HepG2 (cell line): Measurements from ENCODE around the gene CHMP1A. TPM values are rescaled to one million over a fixed set of nuclear protein-coding genes. Genes with fewer than 3 reads are reported as not detected.

Experiments
- ARID2 ChIP-seq: sonication (generic); formaldehyde crosslinking; IDR thresholded peaks from 2 replicates; pipeline ENCODE4 v1.8.1; 2022; ENCODE audit warnings: mild to moderate bottlenecking, missing genetic modification reagents, borderline replicate concordance
- BHLHE40 ChIP-seq: IDR thresholded peaks from 2 replicates; pipeline ENCODE4 v1.6.1; 2011; ENCODE audit warnings: low read length, improper control_type of control experiment
- CBX2 ChIP-seq, 2 experiments: fragments of 200-600 bp in 1 of 2; sonication (generic); formaldehyde crosslinking in 1 of 2; IDR thresholded peaks; 2 replicates each; pipeline versions ENCODE4 v1.7.0 to v1.8.1; 2018 to 2022; ENCODE audit warnings: low read depth in 2 of 2, low read length in 1 of 2, mild to moderate bottlenecking in 1 of 2, missing genetic modification reagents in 1 of 2
- CCAR2 ChIP-seq: fragments of 200-400 bp; formaldehyde crosslinking; optimal IDR thresholded peaks from 2 replicates; pipeline ENCODE3; 2018; ENCODE audit warnings: low read depth, mild to moderate bottlenecking, low read length, moderate library complexity
- DMAP1 ChIP-seq: IDR thresholded peaks from 2 replicates; pipeline ENCODE4 v1.6.1; 2016
- GATAD2A ChIP-seq: IDR thresholded peaks from 2 replicates; pipeline ENCODE4 v1.6.1; 2016
- JDP2 ChIP-seq: sonication (generic); formaldehyde crosslinking; IDR thresholded peaks from 2 replicates; pipeline ENCODE4 v1.8.1; 2022; ENCODE audit warnings: missing genetic modification reagents, borderline replicate concordance
- KDM2A ChIP-seq: sonication (generic); formaldehyde crosslinking; IDR thresholded peaks from 2 replicates; pipeline ENCODE4 v1.4.0; 2020; ENCODE audit warnings: low read depth, missing genetic modification reagents, borderline replicate concordance
- KMT2A ChIP-seq: sonication (generic); formaldehyde crosslinking; IDR thresholded peaks from 2 replicates; pipeline ENCODE4 v1.4.0; 2020; ENCODE audit warnings: missing genetic modification reagents
- SP5 ChIP-seq: IDR thresholded peaks from 2 replicates; pipeline ENCODE4 v1.6.1; 2016; ENCODE audit warnings: low read depth, borderline replicate concordance
- TMF1 ChIP-seq: sonication (generic); formaldehyde crosslinking; IDR thresholded peaks from 2 replicates; pipeline ENCODE4 v1.8.1; 2022; ENCODE audit warnings: low read depth, missing genetic modification reagents
- YEATS4 ChIP-seq: sonication (generic); formaldehyde crosslinking; IDR thresholded peaks from 2 replicates; pipeline ENCODE4 v1.4.0; 2020; ENCODE audit warnings: missing genetic modification reagents, borderline replicate concordance
- ZNF296 ChIP-seq: sonication (generic); formaldehyde crosslinking; conservative IDR thresholded peaks from 2 replicates; pipeline ENCODE4 v1.5.0; 2020; ENCODE audit warnings: mild to moderate bottlenecking, missing genetic modification reagents
- ZNF34 ChIP-seq: sonication (generic); formaldehyde crosslinking; IDR thresholded peaks from 2 replicates; pipeline ENCODE4 v1.4.0; 2020; ENCODE audit warnings: mild to moderate bottlenecking, missing genetic modification reagents, borderline replicate concordance
- ZNF563 ChIP-seq: sonication (generic); formaldehyde crosslinking; IDR thresholded peaks from 2 replicates; pipeline ENCODE4 v1.8.0; 2022; ENCODE audit warnings: mild to moderate bottlenecking, moderate library complexity, missing genetic modification reagents
- polyA plus RNA-seq, 8 experiments: library from polyadenylated mRNA; depleted of rRNA in 3 of 8; stranded (reverse) in 7 of 8; unstranded in 1 of 8; fragments of >200 nt; fragmentation: Illumina TruSeq in 4 of 8; extraction: Trizol in 4 of 8; gene quantifications; 2 replicates each; pipeline versions ENCODE4 v1.2.1 to v1.2.3, GENCODE V29; 2011 to 2016; ENCODE audit warnings: low read depth in 4 of 8, missing spikeins in 1 of 8, mixed read lengths in 1 of 8; ENCODE audit not compliant: insufficient read depth in 1 of 8
- total RNA-seq, 5 experiments: library from RNA; depleted of rRNA; stranded (reverse); fragments of >200 nt; fragmentation: Illumina TruSeq; extraction: Trizol; gene quantifications; 2 replicates each; pipeline ENCODE4 v1.2.3, GENCODE V29; 2016; ENCODE audit warnings: low read depth in 1 of 5
- TF ChIP-seq, protein P1 (sequence below): sonication (generic); formaldehyde crosslinking; IDR thresholded peaks from 2 replicates; pipeline ENCODE4 v1.4.0; 2020; ENCODE audit warnings: missing genetic modification reagents
- TF ChIP-seq, protein P2 (sequence below): sonication (generic); formaldehyde crosslinking; IDR thresholded peaks from 2 replicates; pipeline ENCODE4 v1.4.0; 2020; ENCODE audit warnings: missing genetic modification reagents, borderline replicate concordance
- TF ChIP-seq, protein P3 (sequence below): sonication (generic); formaldehyde crosslinking; IDR thresholded peaks from 2 replicates; pipeline ENCODE4 v1.5.1; 2020; ENCODE audit warnings: mild to moderate bottlenecking, missing genetic modification reagents, moderate library complexity

The CHMP1A gene
- total and polyA plus RNA-seq, 2 of the 13 experiments (the other 11 are each of a cell fraction or from before 2014, with no cell fraction given) = 69.4 to 73.3 TPM

DNA sequence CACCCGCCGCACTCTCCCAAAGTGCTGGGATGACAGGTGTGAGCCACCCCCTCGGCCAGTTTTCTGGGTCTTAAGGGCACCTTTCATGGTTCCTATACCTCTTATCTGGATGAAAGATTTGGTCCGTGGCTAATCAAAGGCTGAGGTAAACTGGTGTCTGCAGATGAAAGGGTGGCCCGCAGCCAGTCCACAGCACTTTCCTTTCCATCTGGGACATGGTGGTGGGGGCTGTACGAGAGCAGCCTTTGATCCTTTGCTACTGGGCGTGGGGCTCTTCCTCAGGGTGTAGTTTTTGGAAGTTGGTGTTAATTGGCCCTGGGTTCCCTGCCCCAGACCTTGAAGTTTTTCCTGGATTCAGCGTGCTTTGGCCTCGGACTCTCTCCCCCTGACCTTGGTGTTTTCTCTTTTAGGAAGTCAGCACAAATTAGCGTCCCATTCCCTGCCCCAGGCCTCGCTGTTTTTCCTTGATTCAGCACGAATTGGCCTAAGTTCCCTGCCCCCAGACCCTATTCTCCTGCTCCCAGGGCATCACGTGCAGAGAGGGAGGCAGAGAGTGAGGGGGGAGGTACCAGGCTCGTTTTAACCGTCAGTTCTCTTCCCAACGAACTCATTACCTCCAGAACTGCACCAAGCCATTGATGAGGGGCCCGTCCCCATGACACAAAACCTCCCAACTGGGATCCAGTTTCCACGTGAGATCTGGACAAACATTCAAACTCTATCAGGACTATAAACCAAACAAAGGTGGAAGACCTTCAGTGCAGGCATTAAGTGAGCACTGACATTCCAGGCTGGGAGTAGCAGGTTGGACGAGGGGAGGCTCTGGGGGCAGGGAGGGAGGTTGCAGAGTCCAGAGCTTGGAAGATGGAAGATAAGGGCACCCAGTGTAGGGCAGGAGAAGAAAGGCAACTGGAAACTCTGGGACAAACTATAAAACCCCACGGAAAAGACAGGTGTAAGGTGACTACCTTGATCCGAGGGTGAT lies 32.4 kb downstream of the CHMP1A start (continued):
- peak; percentile 17 for TF ChIP-seq CCAR2
- peak; percentile 58 for TF ChIP-seq BHLHE40
- TF ChIP-seq, protein P1, sequence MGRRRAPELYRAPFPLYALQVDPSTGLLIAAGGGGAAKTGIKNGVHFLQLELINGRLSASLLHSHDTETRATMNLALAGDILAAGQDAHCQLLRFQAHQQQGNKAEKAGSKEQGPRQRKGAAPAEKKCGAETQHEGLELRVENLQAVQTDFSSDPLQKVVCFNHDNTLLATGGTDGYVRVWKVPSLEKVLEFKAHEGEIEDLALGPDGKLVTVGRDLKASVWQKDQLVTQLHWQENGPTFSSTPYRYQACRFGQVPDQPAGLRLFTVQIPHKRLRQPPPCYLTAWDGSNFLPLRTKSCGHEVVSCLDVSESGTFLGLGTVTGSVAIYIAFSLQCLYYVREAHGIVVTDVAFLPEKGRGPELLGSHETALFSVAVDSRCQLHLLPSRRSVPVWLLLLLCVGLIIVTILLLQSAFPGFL (CRISPR knock-in tag) = no peak
- TF ChIP-seq, protein P2, sequence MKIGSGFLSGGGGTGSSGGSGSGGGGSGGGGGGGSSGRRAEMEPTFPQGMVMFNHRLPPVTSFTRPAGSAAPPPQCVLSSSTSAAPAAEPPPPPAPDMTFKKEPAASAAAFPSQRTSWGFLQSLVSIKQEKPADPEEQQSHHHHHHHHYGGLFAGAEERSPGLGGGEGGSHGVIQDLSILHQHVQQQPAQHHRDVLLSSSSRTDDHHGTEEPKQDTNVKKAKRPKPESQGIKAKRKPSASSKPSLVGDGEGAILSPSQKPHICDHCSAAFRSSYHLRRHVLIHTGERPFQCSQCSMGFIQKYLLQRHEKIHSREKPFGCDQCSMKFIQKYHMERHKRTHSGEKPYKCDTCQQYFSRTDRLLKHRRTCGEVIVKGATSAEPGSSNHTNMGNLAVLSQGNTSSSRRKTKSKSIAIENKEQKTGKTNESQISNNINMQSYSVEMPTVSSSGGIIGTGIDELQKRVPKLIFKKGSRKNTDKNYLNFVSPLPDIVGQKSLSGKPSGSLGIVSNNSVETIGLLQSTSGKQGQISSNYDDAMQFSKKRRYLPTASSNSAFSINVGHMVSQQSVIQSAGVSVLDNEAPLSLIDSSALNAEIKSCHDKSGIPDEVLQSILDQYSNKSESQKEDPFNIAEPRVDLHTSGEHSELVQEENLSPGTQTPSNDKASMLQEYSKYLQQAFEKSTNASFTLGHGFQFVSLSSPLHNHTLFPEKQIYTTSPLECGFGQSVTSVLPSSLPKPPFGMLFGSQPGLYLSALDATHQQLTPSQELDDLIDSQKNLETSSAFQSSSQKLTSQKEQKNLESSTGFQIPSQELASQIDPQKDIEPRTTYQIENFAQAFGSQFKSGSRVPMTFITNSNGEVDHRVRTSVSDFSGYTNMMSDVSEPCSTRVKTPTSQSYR (CRISPR knock-in tag) = peak; percentile 23; the same call in 1 of the 2 replicates
- no peak for TF ChIP-seq KMT2A (CRISPR knock-in tag)
- no peak; the same call in 1 of the 2 replicates for TF ChIP-seq DMAP1
- no peak for TF ChIP-seq CBX2 (IDR thresholded peaks at IDR 0.05; ENCODE audit: low read depth, low read length)
- TF ChIP-seq CBX2 (CRISPR knock-in tag; IDR thresholded peaks at IDR 0.05; ENCODE audit: low read depth) = no peak
- TF ChIP-seq ZNF296 (CRISPR knock-in tag) = no peak
- no peak for TF ChIP-seq TMF1 (CRISPR knock-in tag)
- TF ChIP-seq SP5 (CRISPR knock-in tag) = peak; percentile 47; the same call in 1 of the 2 replicates
- no peak for TF ChIP-seq YEATS4
- TF ChIP-seq, protein P3, sequence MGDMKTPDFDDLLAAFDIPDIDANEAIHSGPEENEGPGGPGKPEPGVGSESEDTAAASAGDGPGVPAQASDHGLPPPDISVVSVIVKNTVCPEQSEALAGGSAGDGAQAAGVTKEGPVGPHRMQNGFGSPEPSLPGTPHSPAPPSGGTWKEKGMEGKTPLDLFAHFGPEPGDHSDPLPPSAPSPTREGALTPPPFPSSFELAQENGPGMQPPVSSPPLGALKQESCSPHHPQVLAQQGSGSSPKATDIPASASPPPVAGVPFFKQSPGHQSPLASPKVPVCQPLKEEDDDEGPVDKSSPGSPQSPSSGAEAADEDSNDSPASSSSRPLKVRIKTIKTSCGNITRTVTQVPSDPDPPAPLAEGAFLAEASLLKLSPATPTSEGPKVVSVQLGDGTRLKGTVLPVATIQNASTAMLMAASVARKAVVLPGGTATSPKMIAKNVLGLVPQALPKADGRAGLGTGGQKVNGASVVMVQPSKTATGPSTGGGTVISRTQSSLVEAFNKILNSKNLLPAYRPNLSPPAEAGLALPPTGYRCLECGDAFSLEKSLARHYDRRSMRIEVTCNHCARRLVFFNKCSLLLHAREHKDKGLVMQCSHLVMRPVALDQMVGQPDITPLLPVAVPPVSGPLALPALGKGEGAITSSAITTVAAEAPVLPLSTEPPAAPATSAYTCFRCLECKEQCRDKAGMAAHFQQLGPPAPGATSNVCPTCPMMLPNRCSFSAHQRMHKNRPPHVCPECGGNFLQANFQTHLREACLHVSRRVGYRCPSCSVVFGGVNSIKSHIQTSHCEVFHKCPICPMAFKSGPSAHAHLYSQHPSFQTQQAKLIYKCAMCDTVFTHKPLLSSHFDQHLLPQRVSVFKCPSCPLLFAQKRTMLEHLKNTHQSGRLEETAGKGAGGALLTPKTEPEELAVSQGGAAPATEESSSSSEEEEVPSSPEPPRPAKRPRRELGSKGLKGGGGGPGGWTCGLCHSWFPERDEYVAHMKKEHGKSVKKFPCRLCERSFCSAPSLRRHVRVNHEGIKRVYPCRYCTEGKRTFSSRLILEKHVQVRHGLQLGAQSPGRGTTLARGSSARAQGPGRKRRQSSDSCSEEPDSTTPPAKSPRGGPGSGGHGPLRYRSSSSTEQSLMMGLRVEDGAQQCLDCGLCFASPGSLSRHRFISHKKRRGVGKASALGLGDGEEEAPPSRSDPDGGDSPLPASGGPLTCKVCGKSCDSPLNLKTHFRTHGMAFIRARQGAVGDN = peak; percentile 20; the same call in 1 of the 2 replicates
- no peak for TF ChIP-seq JDP2 (CRISPR knock-in tag)
- TF ChIP-seq ZNF34 = no peak
- TF ChIP-seq KDM2A (CRISPR knock-in tag) = 0 out of 2 replicates have a peak, but pooled peaks have one; percentile 8
- TF ChIP-seq GATAD2A (CRISPR knock-in tag) = 0 out of 2 replicates have a peak, but pooled peaks have one; percentile 20
- TF ChIP-seq ARID2 (CRISPR knock-in tag) = no peak
- TF ChIP-seq ZNF563 (CRISPR knock-in tag) = peak; percentile 2; the same call in 1 of the 2 replicates
